ENCODE results near the gene BTG2.

The BTG2 gene

DNA sequence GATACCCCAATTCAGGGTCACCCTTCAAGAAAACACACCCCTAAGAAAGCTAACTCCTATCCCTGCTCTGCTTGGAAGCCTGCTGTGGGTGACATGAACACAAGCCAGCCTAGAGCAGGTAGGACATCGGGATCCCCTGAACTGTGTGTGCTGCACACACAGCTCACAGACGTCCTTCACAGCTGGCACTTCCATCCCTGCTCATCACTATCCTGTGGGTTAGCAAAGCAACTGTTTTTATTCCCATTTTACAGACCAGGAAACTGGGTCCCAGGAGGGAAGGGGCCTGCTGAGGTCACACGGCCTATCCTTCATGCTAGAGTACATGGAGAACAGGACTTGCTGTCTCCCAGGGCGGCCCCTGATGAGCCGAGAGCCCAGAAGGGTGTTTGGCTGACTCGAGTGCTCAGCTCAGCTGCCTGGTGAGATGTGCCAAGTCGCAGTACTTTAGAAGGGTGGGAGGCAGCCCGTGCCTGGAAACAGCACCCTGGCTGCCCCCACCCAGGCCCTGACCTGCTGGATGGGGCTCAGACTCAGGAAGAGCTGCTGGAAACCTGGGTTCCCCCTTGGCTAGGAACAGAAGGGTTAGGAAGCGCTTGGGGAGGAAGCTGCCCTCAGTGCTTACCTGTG, 28.3 kb upstream of the BTG2 start:
- no peak for DNase-seq

DNA sequence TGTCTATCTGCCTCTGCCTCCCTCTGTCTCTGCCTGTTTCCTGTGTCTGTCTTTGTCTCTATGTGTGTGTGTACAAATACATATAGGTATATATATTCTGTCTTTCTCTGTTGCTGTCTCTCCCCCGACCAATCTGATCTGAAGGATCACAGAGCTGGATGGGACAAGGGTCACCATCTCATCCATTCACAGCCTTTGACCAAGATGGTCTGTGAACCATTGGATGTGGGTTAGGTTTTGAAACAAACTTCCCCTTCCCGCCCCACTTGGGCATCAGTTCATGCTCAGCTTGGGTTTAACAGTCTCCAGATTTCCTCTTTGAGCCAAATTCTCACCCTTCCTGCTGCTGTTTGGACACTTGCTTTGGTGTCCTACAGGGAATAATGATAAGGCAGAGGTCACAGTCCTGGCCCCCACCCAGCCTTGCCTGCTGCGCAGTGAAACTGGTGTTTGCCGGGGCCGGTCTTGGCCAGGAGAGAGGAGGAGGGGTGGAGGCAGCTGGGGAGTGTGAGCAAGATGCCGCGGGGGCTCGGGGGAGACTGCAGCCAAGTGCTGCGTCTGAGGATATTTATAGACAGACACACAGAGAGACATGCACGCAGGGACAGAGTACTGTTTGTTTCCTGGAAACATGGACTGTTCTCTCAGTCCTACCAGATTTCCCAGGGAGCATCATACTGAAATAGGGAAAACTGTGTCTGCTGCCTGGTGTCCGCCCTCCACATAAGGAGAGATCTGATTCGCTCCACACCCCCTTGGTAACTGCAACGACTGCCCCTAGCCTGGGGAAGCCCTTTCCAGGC, 27.0 kb upstream of the BTG2 start:
- DNase-seq: peak in 1 of 2 donors; percentile 48

DNA sequence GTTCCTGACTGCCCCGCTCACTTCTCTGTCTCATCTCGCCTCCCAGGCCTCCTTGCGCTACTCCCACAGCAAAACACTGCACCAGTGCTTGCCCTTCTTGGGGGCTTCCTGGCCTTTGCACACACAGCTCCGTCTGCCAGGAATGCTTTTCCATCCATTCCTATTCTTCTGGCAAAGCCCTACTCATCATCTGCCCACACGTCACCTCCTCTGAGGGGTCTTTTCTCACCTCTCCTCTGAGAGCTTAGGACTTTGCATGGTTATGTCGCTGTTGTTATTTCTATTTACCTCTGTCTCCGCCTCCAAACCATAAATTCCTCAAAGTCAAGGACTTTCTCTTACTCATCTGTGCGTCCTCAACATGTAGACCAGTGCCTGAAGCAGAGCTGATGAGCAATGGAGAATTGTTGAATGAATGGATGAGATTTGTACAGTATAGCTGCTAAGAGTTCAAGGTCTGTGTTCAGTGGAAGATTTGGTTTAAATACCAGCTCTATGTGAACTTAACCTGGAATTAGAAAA, 26.4 kb upstream of the BTG2 start:
- no peak for DNase-seq

DNA sequence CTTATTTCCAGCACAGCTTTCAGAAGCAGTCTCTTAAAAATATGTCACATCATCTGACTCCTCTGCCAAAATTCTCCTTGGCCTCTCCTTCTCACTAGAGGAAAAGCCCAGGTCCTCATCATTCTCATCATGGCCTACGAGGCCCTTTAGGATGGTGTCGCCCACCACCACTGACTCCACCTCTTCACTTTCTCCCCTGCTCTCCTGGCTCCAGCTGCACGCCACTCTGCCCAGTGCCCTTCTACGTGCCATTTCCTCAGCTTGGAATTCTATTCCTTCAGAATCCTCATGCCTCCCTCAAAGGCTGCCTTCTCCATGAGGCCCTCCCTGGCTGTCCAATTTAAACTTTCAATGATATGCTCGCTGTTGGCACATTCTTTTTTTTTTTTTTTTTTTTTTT, 25.3 kb upstream of the BTG2 start:
- no peak for DNase-seq

DNA sequence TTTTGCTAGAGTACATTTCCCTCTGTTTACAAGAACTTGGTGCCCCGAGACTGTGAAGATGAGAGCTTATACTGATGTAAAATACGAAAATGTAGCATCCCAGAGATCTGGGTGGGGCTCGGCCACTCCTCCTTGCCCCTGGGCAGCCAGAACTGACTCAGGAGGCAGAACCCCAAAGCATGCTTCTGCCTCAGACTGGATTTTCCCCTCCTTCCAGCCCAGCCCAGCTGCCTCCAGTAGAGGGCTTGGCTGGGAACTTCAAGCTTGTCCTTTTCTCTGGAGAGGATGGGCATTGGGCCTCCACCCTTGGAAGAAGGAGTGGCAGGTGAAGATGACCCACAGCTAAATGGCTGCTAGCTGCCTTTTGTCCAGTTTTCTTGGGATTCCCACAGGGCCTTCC, 24.3 kb upstream of the BTG2 start:
- no peak for DNase-seq

DNA sequence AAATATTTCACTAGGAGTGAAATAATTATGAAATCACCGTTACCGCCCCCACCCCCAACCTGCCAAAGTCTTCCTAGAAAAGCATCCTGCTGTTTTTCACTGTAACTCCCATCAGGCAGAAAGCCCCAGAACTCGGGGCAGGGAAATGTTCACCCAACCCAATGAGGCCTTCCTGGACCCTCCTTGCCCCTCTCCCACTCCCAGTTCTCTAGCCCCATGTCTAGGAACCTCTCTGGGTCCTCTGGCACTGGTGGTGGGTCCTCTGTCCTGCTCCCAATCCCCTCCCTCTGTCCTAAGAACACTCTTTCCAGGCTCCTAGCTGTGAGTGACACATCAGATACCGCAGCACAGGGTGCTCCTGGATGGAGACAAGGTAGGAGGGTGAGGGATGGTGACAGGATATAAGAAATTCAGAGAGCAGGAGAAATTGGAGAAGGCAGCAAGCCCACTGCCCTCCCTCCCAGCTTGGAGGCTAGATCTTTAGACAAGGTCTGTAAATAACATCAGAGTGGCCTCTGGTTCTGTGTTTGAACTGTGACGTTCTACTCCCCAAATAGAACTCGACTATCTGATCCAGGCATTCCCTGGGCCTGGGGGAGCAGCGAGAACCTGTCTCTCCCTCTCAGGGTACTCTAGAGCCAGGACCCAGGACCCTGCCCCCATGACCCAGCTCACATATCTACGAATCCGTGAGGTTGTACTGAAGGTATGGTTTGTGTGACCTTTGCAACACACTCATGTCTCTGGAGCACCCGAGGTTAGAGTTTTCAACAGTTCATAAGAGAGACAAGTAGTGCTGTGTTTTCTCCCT, 23.3 kb upstream of the BTG2 start:
- DNase-seq: no peak

DNA sequence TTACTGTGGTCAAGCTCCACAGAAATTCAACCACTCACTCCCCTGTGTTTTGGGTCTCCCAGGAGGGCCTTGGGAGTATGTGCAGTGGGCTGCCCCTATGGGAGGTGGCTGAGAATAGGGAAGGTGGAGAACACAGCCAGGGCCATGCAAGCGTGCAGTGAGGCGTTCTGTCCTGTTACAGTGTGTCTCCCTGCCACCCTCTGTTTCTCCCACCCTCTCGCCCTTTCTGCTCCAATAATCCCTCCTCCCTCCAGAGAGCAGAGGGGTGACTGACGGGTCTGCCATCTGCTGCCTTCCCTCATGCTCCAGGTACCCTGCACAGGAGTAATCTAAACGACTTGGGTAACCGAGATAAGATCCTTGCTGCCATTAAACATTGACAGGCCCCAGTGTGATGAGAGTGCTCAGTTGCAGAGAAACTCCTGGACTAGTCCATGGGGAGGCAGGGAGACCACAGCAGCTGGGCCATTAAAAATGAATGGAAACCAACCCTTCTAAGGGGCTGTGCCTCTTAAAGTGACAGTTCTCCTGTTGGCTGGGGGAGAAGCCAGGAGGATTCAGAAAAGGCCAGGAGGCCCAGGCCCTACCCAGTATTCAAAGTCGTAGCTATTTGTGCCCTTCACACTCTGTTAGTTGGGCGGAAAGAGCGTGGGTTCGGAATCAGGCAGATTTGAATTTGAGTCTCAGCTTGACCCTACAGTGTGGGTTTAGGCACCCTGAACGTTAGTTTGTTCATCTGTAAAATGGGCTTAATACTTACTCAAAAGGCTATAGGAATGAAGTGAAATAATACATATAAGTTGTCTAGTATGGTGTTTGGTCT, 22.4 kb upstream of the BTG2 start:
- no peak for DNase-seq

DNA sequence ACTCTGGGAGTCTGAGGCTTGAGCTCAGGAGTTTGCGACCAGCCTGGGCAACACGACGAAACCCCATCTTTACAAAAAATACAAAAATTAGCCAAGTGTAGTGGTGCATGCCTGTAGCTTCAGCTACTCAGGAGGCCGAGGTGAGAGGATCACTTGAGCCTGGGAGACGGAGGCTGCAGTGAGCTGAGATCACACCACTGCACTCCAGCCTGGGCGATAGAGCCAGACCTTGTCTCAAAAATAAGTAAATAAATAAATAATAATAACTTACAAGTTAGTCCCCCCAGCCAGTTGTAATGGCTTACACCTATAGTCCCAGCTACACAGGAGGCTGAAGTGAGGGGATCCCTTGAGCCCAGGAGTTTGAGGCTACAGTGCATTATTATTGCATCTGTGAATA, 21.7 kb upstream of the BTG2 start:
- DNase-seq: no peak

DNA sequence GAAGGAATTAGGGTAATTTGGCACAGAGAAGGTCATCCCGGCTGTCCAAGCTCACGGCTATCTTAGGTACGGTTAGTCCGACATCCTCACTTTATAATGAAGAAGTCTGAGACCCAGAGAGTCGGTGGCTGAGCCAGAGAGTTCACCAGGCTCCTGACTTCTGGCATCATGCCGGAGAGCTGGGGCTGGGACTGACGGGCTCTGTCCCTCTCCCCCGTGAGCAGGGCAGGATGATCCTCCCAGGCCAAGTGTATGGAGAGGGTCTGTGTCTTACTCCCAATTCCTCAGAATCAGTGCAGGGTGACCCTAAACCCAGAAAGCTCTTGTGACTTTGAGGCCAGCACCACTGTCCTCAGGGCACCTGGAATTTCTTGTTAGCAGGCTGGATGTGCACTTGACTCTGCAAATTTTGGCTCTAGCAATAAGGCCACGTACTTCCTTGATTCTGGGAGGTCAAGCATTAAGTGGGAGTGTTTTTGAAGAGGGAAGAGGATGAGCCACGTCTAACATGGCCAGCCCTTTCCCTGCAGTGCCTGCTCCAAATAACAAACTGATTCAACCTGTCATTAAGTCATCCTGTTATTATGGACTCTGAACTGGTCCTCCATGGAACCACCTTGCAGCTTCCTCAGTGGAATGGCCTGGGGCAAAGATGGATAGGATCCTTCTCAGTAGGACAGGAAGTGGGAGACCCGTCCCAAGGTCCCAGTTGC, 20.8 kb upstream of the BTG2 start:
- DNase-seq: no peak

DNA sequence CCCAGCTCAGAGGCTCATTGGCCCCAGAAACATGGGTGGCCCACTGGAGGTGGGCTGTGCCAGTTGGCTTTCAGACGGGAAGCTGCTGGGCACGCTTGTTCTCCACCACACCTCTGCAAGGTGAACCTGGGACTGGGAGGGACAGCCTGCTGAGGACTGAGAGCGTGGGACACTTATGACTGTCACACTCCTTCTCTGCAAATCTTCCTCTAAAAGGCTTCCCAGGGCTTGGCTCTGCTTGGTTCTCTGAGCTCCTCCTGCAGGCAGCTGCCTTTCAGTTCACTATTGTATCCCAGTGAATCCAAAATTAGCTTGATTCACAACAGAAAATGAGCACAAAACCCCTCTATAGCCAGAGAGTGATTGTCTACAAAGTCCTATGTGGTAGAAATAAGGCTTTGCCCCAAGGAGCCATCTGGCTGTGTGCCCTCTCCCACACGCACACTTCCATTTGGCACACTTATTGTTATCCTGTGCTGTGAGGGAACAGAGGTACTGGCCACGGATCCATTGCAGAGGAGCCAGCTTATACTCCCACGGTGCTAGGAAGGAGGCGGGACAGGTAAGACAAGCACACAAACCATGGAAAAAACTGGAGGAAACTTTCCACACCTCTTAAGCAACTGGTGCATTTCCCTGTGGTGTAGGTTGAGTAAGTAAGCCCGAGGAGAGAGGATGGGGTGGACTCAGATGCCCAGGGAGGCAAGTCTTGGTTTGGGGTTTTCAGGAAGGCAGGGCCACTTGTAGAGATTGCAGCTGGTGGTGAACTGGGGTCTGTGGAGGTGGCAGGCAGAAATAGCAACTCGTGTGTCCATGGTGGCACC, 18.9 kb upstream of the BTG2 start:
- no peak for DNase-seq

DNA sequence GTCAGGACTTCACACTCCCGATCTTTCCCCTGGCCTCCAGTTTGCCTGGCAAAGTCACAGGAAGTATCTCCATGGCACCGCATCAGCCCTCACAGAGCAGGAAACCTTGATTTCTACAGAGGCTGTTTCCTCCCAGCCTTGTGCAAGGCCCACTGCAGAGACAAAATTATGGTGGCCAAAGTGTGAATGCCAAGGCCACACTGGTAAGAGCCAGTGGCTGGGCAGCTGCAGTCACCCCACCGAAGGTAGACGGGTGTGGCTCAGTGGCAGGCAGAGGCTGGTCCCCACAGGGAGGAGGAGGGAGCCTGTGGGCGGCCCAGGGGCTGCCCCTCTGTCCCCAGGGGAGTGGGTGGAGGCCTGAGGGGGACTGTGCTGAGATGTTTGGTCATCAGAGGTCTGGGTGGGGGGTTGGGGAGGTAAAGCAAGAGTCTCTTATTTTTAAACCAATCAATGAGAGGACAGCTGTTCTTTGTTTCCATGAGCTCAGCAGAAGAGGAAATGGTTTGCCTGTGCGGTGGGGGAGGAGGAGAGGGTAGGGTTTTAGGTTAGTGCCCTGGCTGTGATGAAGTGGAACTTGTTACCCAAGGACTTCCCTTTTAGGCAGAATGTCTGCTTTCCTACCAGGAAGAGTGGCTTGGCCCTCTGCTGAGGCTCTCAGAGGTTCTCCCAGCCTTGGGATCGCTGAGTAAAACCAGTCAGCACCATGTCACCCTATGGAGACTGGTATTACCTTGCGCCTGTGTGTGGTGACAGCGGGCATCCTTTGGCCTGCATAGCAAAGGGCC, 18.0 kb upstream of the BTG2 start:
- DNase-seq: peak; percentile 89 to 92

DNA sequence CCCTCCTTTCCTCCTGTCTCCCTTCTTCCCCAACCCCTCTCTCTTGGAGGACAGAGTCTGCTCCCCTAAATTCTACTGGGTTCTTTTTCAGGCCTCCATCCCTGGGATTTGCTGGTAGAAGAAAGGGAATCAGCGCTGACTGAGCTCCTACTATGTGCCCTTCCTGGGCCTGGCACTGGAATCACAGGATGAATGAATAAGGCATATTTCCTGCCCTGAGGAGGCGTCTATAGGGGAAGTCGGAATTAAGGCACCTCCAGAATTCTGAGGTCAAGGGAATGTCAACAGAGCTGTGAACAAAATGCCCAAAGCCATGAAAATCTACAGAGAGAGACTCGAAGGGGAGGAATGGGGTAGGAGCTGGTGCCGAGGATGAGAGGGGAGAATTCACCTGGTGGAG, 17.4 kb upstream of the BTG2 start:
- DNase-seq: no peak

DNA sequence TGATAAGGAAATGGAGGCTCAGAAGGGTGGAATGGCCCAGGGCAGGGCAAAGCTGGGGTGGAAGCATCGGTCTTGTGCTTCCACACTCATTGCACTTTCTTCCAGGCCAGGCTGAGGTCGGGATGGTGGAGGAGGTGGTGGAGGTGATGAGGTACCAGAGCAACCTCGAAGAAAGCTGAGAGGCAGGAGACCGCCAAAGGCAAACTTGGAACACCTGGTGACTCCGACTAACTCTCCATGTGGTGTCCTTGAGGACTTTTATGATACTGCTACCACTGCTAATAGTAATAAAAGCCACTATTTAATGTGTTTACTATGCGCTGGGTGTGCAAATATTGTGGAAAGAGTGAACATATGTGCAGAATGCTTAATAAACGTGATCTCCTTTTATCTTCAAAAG, 16.9 kb upstream of the BTG2 start:
- no peak for DNase-seq

DNA sequence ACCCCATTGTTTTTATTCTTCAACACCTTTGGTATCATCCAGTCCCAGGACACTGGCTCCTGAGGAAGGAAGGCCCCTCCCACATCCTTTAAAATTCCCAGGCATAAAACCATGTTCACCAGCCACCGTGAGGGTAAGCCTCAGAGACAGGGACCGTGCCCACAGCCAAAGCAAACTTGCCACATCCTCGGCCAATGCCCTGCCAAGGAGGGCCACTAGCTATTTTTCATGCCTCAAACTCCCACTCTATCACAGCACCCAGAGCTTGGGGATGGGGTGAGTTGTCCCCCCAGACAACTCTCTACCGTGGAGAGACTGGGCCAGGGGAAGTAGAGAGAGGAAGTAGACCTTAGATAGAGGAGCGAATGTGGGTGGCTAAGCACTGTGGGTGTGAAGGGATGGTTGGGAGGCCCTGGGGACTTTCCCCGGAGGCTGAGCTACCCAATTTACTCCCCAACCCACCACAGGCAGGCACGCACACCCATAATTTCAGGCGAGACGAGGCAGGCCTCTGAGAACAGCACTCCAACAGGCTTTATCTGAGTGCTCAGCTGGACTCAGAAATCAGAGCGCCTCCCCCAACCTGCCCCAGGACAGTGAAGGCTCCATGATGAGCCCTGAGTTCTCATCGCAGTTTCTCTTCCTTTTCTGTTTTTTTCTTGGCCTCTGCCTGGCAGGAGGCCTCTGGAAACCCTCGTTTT, 15.9 kb upstream of the BTG2 start:
- DNase-seq: peak; percentile 96 to 97

DNA sequence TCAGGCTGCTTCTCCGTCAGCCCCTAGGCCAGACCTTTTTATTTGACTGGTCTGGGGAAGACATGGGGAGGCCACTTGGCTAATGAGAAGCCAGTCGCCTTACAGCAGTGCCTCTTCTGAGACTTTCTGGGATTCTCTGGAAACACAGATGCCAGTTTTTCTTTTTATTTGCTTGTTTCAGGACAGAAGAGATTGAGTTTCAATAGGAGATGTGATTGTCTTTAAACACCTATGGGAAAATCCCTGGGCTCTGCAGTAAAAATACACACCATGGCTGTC, 15.4 kb upstream of the BTG2 start:
- DNase-seq: no peak

DNA sequence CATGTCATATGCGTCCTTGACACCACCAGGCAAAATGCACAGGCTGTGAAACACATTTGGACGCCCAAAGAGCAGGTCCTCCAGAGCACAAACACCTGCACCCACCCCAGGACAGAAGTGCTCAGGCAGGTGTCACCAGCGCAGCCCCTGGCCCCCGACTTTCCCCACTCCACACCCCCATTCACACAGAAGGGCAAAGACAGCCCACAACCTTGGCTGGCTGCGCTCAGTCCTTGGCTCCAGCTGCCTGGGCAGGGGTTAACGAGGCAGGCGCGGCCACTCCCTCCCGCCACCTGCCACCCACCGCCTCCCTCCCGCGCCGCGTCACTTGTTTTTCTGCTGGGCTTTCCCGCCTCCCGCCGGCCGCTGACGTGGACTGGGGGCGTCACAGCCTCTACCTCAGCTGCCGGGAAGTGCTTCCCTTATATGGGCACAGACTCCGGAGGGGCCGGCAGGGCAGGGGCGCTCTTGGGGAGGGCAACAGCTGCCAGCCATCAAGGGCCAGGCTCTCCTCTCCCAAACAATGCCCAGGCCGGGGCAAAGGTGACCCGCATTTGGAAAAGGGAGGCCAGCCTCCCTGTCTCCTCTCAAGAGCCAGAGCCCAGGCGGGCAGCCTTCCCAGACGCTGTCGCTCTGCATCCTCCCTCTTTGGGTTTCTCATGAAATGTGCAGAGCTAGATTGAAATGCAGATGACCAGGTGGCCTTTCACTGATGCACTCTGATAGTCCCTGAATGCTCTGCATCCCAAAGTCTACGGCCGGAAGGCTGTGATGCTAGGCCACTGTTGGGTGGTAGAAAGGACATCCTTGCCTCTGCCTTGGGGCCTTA, 14.8 kb upstream of the BTG2 start:
- DNase-seq: peak; percentile 98 to 99

DNA sequence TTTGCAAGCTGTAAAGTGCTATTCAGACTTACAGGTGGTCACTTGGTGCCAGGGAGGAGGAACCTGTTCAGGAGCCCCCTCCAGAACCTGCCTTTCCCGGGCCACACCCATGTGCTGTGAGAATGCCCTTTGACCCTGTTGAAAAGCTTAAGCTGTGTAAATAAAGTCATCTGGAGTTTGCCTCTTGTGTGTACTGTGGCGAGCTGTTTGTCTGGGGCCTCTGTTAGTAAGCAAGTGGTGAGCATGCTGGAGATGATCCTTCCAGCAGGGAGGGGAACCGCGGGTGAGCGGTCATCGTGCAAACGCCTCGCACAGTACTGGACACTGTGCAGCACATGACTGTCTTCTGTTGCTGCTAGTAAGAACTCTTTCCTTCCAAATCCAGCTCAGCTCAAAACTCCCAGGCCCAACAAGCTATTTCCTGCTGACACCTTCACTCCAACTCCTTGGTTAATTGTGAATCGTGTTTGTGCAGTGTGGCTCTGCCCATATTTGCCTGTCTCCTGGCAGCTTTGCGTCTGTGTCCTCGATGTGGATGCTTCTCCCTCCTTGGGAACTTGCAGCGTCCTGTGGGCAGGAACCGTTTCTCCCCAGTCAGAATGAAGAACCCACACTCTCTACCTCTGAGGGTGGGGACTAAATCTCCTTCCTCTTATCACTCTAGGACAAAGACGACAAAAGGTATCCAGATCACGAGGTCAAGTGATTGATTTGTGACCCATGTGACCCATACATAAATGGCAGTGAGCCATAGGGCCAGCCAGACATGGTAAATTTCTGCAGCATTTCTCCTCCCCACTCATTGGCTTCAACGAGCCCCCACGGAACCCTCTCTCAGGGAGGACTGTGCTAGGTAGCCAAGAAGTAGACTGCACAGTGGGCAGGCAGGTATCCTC, 13.9 kb upstream of the BTG2 start:
- peak in 1 of 2 donors; percentile 21 for DNase-seq

DNA sequence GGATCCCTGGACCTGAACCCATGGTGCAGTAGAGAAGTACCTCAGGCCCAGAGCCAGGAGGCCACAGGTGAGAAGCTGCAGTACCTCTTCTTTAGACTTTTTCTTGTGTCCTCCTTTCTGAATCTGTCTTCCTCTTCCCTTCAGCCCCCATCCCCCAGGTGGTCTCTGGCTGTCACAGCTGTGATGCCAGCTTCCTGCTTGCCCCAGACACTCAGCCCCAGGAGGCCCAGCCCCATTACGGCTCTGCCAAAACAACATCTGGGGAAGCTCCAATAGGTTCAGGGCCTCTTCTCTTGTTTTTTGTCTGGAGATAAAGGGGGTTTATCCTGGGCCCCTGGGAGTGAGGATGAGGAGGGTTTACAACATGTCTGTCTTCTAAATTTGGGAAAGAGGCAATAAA, 9.5 kb upstream of the BTG2 start:
- DNase-seq: peak in 1 of 2 donors; percentile 67

Measured in CD4-positive, alpha-beta T cell treated with Interferon alpha-2 for 1 hour (primary cell).